Right hindlimb (tissue), 1 donor: ENCODE results near the gene ARHGAP21.

ENCODE experiments used
- DNase-seq: peaks from one replicate; pipeline ENCODE4 v3.0.0-alpha.2; 2018

The ARHGAP21 gene

DNA sequence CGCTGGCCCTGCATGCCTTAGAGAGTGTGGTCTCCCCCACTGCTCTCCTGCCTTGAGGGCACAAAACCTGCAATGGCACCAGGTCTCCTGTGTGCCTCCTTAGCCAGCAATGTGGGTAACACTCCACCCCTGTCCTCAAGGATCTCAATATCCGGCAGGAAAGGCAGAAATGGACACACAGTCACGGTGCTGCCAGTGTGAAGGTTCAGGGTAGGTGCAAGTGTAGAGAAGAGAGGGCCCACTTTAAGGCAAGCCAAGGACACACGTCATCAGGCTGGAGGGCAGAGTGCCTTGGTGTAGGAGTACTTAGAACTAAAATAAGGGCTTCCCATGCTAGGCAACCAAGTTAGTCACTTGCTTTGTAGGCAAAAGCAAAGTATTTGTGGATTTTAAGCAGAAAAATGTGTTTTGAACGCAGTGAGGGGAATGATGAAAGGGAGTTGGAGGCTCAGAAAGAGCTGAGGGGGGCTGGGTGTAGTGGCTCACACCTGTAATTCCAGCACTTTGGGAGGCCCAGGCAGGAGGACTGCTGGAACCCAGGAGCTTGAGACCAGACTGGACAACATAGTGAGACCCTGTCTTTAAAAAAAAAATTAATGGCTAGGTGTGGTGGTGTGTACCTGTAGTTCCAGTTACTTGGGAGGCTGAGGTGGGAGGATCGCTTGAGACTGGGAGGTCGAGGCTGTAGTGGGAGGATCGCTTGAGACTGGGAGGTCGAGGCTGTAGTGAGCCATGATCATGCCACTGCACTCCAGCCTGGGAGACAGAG, 152.8 kb downstream of the ARHGAP21 start:
- no peak for DNase-seq

GRCh38 chr10:24569828-24570657, 153.6 kb downstream of the ARHGAP21 start:
- no peak for DNase-seq

DNA sequence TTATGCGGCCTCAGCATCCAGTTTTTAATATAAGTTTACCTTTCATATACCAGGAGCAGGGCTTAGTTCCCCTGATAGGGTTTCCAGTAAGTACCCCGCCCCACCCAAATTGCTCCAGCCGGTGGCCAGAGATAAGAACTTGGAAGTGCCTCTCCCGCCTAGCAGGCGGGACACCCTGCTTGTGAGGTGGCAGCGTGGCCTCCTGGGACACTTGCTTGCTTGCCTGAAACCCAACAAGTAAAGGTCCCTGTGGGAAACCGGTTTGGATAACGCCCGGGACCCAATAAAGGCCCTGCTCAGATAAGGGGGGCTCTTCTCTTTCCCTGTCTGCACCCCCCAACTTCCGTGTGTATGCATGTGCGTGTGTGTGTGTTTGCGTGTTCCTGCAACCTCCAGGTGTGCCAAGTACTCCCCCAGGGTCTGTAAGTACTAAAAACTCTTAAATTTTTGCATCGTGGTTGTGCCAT, 154.3 kb downstream of the ARHGAP21 start:
- DNase-seq: no peak

- no peak for DNase-seq
Measured at GRCh38 chr10:24568042-24568441, 155.6 kb downstream of the ARHGAP21 start.

DNA sequence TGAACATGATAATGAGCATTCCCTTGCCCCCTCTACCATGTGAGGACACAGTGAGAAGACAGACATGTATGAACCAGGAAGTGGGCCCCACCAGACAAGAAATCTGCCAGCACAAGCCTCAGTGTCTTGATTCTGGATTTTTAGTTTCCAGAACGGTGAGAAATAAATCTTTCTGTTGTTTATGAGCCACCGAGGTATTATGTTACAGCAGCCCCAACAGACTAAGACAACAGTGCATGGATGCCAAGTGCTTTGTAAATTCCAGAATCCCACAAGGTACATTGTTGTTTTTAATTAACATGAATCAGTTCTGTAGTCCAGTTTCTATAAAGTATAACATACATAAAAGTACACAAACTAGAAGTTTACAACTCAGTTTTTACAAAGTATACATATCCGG, 162.2 kb downstream of the ARHGAP21 start:
- DNase-seq: no peak

DNA sequence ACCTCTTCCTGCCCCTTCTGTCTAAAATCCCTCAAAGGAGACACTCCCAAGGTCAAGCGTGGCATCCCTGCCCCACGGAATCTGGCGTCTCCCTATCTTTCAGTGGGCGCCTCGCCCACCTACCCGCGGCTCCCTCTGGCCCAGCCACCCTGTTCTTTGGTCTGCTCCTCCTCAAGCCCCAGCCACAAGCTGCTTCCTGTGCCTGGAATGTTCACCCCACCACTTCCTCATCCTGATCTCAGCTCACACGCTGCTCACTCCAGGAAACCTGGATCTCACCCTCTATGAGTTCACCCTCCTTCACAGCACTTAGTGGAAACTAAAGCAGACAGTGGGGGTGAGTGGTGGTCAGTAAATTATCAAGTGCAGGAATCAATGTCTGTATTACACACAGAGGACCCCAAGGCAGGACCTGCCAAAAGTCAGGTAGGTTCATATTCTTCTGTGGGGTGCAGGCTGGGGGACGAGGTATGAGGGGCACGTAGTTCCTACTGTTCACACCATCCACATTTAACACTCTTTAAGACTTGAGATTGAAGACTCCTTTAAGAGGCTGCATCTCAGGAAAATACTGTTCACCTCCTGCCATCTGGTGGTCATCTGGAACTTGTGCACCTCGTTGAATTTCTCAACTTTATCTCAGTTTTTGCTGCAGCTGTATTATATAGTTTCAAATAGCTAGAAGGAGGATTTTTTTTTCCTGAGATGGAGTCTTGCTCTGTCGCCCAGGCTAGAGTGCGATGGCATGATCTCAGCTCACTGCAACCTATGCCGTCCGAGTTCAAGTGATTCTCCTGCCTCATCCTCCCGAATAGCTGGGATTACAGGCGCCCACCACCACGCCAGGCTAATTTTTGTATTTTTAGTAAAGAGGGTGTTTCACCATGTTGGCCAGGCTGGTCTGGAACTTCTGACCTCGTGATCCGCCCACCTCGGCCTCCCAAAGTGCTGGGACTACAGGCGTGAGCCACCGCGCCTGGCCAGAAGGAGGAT, 166.6 kb downstream of the ARHGAP21 start:
- DNase-seq: peak; percentile 54

- DNase-seq: no peak
Measured at GRCh38 chr10:24556126-24556749, 167.4 kb downstream of the ARHGAP21 start.

DNA sequence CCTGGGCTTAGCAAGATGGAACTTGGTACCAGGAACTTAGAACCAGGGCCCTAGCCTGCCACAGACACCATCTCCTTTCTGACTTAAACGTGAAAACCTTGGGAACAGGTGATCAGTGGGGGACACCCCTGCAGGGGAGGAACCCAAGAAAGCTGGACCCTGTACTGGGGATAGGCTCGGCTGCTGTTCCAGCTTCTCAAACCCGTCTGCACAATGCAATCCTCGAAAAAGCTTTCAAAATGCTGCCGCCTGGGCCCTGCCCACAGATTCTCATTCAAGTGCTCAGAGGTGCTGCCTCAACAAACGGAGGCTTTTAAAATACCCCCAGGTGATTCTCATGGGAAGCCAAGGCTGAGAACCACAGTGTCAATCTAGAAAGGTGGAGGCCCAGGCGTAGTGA, 169.7 kb downstream of the ARHGAP21 start:
- peak; percentile 12 for DNase-seq

GRCh38 chr10:24553051-24553612, 170.6 kb downstream of the ARHGAP21 start:
- peak; percentile 11 for DNase-seq

DNA sequence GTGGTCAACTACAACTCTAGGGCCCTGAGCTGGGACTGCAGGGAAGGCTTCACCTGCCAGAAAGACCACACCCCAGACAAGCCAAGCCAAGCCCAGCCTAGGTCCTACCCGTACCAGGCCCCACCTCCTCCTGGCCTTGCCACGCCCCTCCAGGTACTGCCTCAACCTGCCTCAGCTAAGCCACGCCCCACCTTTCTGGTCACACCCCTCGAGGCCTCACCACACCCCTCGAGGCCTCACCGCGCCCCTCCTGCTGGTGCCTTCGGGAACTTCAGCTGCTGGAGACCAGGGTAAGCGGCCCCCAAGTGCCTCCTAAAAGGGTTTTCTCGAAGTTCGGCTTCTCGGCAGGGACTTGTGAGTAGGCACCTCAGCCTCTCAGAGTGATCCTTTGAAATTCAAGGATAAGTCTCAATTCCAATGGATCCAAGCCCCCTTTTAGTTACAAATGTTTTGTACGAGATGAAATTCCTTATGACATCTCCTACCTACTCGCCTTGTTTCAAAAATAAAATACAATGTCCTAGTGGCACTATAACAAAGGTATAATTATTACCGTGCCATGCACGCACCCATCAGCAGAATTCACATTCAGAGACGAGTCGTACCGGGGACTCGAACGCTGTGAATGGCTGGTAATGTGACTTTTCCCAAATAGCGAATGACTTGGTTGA, 171.2 kb downstream of the ARHGAP21 start:
- no peak for DNase-seq

DNA sequence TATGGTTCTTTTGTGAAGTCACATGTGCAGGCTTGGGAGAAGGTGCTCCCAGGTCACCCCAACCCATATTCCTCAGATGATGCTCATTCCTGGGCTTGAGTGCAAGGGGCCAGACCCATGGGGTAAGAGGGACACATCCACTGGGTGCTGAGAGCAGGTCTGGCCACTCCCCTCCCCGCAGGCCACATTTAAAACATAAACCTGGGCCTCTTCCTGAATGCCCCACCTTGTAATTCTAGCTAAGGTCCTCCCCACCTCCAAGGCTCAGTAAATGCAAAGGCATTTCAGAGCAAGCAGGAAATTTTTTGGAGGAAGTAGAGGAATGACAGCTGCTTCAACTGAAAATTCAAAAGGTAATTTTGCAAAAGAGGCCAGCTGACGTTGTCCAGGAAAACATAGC, 172.5 kb downstream of the ARHGAP21 start:
- DNase-seq: no peak

GRCh38 chr10:24550680-24551079, 173.0 kb downstream of the ARHGAP21 start:
- DNase-seq: no peak

DNA sequence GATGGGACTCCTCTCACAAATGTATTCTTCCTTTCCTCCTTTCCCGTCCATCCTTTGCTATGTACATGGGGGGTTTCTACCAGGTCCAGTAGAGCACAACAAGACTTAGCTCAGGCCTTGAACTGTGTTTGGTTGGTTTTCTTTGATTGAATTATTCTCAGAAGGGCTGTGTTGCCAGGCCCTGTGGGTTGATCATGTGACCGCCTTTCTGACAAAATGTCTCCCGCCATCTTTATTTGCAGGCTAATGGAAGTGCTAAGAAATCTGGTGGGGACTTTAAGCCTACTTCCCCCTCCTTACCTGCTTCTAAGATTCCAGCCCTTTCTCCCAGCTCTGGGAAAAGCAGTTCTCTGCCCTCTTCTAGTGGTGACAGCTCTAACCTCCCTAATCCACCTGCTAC, 178.1 kb downstream of the ARHGAP21 start:
- no peak for DNase-seq

DNA sequence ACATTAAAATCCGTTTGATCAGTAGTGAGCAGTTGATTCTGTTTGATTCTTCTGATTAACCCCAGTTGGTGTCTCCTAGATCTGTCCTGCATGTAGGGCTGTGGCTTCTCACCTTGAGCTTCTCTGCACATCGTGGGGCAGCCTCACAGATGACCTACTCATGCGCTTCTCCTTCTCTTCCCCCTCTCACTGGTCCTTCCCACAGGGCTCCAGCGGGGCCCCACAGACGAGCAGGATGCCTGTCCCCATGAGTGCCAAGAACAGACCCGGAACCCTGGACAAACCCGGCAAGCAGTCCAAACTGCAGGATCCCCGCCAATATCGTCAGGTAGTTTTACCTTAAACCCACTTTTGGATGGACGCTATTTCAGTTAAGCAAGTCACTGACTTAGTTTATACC, 178.9 kb downstream of the ARHGAP21 start:
- no peak for DNase-seq

- no peak for DNase-seq
Measured at GRCh38 chr10:24542314-24543270, 181.1 kb downstream of the ARHGAP21 start.

GRCh38 chr10:24541239-24541753, 182.4 kb downstream of the ARHGAP21 start:
- DNase-seq: no peak

DNA sequence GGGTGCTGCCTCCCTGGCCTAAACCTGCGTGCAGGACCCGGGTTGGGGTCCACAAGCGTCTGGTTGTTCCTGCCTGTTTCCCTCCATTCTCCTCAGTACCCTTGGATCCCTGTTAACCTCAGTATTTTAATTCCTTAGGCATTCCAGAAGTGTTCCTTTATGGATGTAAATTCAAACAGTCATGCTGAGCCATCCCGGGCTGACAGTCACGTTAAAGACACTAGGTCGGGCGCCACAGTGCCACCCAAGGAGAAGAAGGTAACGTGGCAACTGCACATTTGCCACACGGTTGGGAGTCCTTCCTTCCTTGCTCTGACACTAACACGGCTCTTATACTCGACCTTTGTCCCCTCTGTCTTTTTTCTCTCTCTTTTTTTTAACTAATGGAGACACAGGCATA, 187.1 kb downstream of the ARHGAP21 start:
- DNase-seq: no peak

DNA sequence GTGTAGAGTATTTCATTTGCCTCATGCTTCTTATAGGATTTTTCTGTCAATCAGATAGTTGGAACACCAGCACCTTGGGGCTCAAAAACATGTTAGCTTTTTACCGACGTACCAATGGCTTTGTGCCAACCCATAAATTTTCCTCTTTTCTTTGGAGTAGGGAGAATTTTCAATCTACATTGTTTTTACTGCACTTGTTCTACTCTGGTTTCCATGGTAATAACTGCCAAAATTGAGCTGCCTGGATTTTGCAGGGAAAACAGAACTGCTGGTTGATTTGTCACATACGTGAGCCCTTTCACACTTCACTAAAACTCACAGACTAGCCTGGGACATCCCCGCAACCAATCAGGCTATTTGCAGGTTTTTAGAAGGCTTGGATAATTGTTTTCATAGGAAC, 189.7 kb downstream of the ARHGAP21 start:
- no peak for DNase-seq
